ENCODE results near the gene CNN3. TPM values are rescaled to one million over a fixed set of nuclear protein-coding genes. Genes with fewer than 3 reads are reported as not detected.

Gene CNN3
- total and polyA plus RNA-seq, 2 donors (not counting 1 experiment from before 2014, with no cell fraction given), result 2.3 to 17.2 TPM

GRCh38 chr1:94971491-94971924, 44.6 kb upstream of the CNN3 start:
- no peak overlapping the region for H3K4me2 ChIP-seq (replicated peaks; ENCODE audit: low read depth, low read length, poor library complexity, severe bottlenecking)
- no peaks in the 10 kb centered on the region for H4K20me1 ChIP-seq (ENCODE audit: control insufficient read depth, insufficient read depth, low read length, poor library complexity, severe bottlenecking)
- 95% methylated on average over 3 of the region's 6 CpGs for WGBS (ENCODE audit: insufficient coverage)
- ChIA-PET POLR2A (no interaction called here), CTCF (interaction anchor here (0.5 to 0.9 kb wide), 3 partner anchors 10 to 118 kb away, joined by 3 read pairs; no protein-coding TSS in a partner anchor)
- no peak overlapping the region for H3K27ac ChIP-seq (ENCODE audit: low read length in 2 of 2)
- no peak overlapping the region for H3K9ac ChIP-seq (ENCODE audit: low read length)
- H3K9me3 ChIP-seq (ENCODE audit: control extremely low read depth in 1 of 3, control insufficient read depth in 2 of 3, insufficient read depth in 1 of 3, low read length in 2 of 3), result no peaks in the 10 kb centered on the region
- ATAC-seq (ENCODE audit: low read depth), result no peak
- no peaks in the 10 kb centered on the region for H3K79me2 ChIP-seq (ENCODE audit: control insufficient read depth, insufficient read depth, low read length)
- Mint-ChIP-seq H3K4me1 (no peaks in the 10 kb centered on the region), H3K9me3 (ENCODE audit: insufficient read depth) (no peaks in the 10 kb centered on the region), H3K4me3 (no peak overlapping the region), H3K27ac (no peak overlapping the region), H3K27me3 (no peaks in the 10 kb centered on the region)
- H3K36me3 ChIP-seq (replicated peaks in 1 of 2; ENCODE audit: control extremely low read depth in 1 of 2, control insufficient read depth in 1 of 2, extremely low read depth in 1 of 2, insufficient read depth in 2 of 2, low read length in 1 of 2), result no peaks in the 10 kb centered on the region
- H3K4me1 ChIP-seq (ENCODE audit: control insufficient read depth in 2 of 2, insufficient read depth in 2 of 2, low read length in 2 of 2), result no peaks in the 10 kb centered on the region
- TF ChIP-seq EZH2 (IDR thresholded peaks at IDR 0.05; ENCODE audit: borderline replicate concordance, insufficient read depth, low read depth, low read length, poor library complexity, severe bottlenecking) (no peak), CTCF (IDR thresholded peaks at IDR 0.05) (no peak)
- no peaks in the 10 kb centered on the region for H3K27me3 ChIP-seq (replicated peaks in 1 of 4; ENCODE audit: control extremely low read depth in 1 of 4, control insufficient read depth in 3 of 4, insufficient read depth in 4 of 4, low read length in 3 of 4)
- DNase-seq, result no peak
- H3K4me3 ChIP-seq (ENCODE audit: control extremely low read depth in 1 of 5, extremely low read depth in 1 of 5, insufficient read depth in 1 of 5, low read depth in 2 of 5, low read length in 4 of 5), result no peak overlapping the region
- no peak overlapping the region for H2AFZ ChIP-seq (ENCODE audit: insufficient read depth, low read depth, low read length, poor library complexity, severe bottlenecking)
- intact Hi-C loops (cut with micrococcal nuclease), result no loop called here

GRCh38 chr1:94970783-94971182, 43.9 kb upstream of the CNN3 start:
- no peaks in the 10 kb centered on the region for H3K9me3 Mint-ChIP-seq (ENCODE audit: insufficient read depth)
- no peaks in the 10 kb centered on the region for H3K4me1 ChIP-seq (ENCODE audit: control insufficient read depth in 2 of 2, insufficient read depth in 2 of 2, low read length in 2 of 2)
- no peaks in the 10 kb centered on the region for H3K4me1 Mint-ChIP-seq
- DNase-seq (no peak), ATAC-seq (ENCODE audit: low read depth) (no peak)
- H3K27ac ChIP-seq (ENCODE audit: low read length in 2 of 2), result no peak overlapping the region
- TF ChIP-seq CTCF (IDR thresholded peaks at IDR 0.05) (no peak), EZH2 (IDR thresholded peaks at IDR 0.05; ENCODE audit: borderline replicate concordance, insufficient read depth, low read depth, low read length, poor library complexity, severe bottlenecking) (no peak)
- no peak overlapping the region for H3K4me3 ChIP-seq (ENCODE audit: control extremely low read depth in 1 of 5, extremely low read depth in 1 of 5, insufficient read depth in 1 of 5, low read depth in 2 of 5, low read length in 4 of 5)
- intact Hi-C loops (cut with micrococcal nuclease), result no loop called here
- POLR2A ChIA-PET, result no interaction called here
- no peaks in the 10 kb centered on the region for H4K20me1 ChIP-seq (ENCODE audit: control insufficient read depth, insufficient read depth, low read length, poor library complexity, severe bottlenecking)
- H3K27me3 ChIP-seq (replicated peaks in 1 of 4; ENCODE audit: control extremely low read depth in 1 of 4, control insufficient read depth in 3 of 4, insufficient read depth in 4 of 4, low read length in 3 of 4), result no peaks in the 10 kb centered on the region
- CTCF ChIA-PET, result no interaction called here
- no peaks in the 10 kb centered on the region for H3K27me3 Mint-ChIP-seq
- H3K9me3 ChIP-seq (ENCODE audit: control extremely low read depth in 1 of 3, control insufficient read depth in 2 of 3, insufficient read depth in 1 of 3, low read length in 2 of 3), result no peaks in the 10 kb centered on the region
- H3K9ac ChIP-seq (ENCODE audit: low read length), result no peak overlapping the region
- H3K36me3 ChIP-seq (replicated peaks in 1 of 2; ENCODE audit: control extremely low read depth in 1 of 2, control insufficient read depth in 1 of 2, extremely low read depth in 1 of 2, insufficient read depth in 2 of 2, low read length in 1 of 2), result no peaks in the 10 kb centered on the region
- H3K27ac Mint-ChIP-seq, result no peak overlapping the region
- WGBS (ENCODE audit: insufficient coverage), result no CpG with 5 or more reads among the region's 2 CpGs
- H3K4me2 ChIP-seq (replicated peaks; ENCODE audit: low read depth, low read length, poor library complexity, severe bottlenecking), result no peak overlapping the region
- no peak overlapping the region for H2AFZ ChIP-seq (ENCODE audit: insufficient read depth, low read depth, low read length, poor library complexity, severe bottlenecking)
- H3K79me2 ChIP-seq (ENCODE audit: control insufficient read depth, insufficient read depth, low read length), result no peaks in the 10 kb centered on the region
- H3K4me3 Mint-ChIP-seq, result no peak overlapping the region

All from B cell (primary cell).